NCI-H2227 (cell line): Measurements from ENCODE around the gene SLC16A12.

ENCODE experiments used
- DNase-seq: peaks from one replicate; lab custom pipeline; 2025; ENCODE audit not compliant: unreplicated experiment; lab: John Stamatoyannopoulos, UW

SLC16A12 gene, protein sequence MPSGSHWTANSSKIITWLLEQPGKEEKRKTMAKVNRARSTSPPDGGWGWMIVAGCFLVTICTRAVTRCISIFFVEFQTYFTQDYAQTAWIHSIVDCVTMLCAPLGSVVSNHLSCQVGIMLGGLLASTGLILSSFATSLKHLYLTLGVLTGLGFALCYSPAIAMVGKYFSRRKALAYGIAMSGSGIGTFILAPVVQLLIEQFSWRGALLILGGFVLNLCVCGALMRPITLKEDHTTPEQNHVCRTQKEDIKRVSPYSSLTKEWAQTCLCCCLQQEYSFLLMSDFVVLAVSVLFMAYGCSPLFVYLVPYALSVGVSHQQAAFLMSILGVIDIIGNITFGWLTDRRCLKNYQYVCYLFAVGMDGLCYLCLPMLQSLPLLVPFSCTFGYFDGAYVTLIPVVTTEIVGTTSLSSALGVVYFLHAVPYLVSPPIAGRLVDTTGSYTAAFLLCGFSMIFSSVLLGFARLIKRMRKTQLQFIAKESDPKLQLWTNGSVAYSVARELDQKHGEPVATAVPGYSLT

DNA sequence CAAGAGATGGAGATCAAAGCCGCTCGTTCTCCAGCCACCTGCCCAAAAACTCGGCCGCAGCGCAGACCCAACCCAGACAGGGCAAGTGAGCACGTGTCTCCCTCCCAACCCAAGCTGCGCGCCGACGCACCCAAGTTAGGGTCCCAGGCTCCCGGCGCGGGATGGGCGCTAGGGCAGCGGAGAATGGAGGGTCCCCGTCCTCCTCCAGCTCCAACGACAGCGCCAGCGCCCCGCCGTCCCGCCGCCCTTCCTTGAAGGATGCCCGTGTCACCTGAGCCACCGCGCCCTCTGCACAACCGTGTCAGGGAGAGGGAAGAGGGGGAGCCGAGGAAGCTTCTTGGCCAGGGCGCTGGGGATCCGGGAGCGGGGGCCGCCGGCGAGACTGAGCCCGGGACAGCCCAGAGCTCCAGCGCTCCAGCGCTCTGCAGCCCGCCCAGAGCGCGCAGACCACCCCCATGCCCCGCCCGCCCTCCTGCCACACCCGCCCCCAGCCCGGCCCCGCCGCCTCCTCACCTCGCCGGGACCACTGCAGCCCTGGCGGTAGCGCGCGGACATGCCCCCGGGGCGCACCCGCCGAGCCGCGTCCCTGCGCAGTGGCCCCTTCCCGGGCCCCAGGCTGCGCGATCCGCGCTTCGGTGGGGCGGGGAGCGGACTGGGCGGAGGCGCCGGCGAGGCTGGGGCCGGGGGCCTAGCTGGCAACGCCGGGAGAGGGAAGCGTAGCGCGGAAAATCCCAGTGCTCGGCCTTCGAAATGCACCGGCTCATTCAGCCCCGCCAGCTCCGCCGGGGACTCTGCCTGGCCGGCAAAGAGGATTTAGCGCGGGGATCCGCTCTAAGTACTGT is at the start of gene SLC16A12:
Gene SLC16A12, minus strand, starts transcription at position 424 of the 842 bp plus-strand sequence. CDS start 73,016 bp downstream, outside the sequence.
- peak; percentile 36 for DNase-seq

DNA sequence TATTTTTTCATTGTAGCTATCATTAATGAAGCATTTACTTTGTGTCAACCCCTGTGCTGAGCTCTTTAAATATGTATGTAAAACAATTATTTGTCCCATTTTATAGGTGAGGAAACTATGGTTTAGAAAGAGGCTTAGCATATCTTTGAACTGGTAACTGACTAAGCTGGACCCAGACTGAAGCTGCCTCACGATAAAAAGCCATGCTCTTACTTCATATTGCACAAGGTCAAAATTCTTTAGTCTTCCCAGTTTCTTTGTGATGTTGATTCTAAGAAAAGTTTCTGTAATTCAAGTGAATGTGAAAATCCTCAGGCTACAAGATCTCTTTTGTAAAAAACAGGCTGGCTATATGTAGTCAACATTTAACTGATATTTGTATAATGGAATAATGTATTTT is 46.6 kb upstream of the SLC16A12 start:
- DNase-seq: no peak

DNA sequence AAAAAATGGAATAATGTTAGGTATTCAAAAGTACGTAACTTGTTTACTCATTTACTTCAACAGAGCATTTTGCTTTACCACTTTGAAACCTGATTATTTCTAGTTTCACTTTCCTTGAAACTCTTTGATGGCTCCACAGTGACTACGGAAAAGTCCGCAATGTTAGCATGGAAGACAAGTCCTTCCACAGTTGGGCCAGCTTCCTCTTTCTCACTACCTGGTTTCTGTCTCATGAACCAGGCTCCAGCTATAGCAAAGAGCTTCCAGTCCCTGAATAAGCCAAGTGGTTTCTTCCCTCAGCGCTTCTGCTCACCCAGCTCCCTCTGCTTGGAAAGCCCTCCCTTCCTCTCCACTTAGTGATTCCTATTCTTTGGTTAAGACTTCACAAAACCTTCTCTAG is 44.8 kb upstream of the SLC16A12 start:
- DNase-seq: no peak

DNA sequence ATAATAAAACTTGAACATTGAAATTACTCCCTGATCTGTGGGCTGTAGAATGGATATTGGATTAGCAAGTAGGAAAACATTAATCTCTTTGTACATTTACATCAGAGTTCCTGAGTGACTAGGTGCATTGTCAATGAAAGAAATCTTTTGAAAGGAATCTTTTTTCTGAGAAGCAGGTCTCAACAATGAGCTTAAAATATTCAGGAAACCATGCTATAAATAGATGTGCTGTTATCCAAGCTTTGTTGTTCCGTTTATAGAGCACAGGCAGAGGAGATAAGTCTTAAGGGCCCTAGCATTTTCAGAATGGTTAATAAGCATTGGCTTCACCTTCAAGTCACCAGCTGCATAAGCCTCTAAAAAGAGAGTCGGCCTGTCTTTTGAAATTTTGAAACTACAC is 41.3 kb upstream of the SLC16A12 start:
- no peak for DNase-seq

DNA sequence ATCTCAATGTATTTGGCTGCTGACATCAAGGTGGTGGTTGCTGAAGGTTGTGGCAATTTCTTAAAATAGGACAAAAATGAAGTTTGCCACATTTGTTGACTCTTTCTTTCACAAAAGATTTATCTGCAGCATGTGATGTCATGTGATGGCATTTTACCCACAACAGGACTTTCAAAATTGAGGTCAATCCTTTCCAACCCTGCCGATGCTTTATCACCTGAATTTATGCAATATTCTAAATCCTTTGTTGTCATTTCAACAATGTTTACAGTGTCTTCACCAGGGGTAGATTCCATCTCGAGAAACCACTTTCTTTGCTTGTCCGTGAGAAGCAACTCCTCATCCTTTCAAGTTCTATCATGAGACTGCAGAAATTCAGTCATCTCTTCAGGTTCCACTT is 40.6 kb upstream of the SLC16A12 start:
- DNase-seq: no peak

DNA sequence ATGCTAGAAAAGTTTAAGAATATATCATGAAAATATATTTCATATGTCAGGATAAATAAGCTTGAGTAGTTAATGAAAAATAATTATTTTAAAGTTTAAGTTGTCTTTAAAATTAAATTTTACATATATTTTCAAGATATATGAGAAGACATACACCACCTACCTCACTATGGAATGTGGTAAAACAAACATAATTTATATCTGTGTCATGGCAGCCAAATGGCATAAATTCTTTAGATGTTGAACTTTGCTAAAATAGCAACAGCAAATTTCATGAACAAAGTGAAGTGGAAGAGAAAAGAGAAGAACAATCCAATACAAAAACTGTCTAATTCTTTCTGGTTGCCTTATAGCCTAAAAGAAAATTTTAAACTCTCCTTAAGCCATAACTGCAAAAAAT is 39.6 kb upstream of the SLC16A12 start:
- DNase-seq: no peak

DNA sequence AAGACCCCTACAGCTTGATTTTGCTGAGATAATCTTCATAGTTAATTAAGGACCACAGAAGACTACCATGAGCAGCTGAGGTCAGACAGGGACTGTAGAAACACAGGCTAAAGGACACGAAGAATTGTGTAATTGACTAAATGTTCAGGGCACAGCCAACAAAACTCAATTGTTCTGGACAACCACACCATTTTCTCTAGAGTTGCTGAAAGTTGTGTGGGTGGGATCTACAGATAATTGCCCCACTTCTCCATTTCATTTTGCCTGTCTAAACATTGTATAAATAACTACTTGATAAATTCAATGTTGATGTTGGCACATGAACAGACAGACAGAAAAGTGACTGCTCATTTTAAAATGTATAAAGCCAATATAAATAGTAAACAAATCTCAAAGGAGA is 39.0 kb upstream of the SLC16A12 start:
- DNase-seq: no peak

DNA sequence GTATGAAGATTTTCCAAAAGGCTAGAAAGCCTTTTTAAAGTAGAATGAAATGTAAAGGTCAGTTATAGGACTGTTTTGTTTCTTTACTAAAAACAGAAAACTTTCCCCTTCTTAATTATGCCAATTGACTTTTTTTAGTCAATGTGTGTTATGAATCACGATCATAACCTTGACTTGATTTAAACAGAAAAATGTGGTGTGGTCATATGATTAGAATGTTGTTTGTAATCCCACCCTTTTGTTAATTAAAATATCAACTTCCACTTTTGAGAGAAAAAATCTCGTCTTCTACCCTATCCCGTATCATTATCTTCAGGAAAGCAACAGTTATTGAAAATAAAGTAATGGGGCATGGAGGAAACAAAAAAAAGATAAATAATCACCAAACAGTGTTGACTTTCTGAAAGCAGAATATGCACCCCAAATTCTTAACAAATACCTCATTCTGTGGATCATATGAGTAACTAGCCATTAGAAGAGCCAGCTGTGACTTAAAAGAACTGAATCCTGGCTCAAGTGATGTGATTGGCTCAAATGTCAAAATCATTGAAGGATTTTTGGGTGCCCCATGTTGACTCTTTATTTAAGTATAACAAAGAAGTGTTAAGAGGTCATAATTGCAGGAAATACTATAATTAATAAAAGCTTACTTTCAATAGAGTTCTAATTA is 32.3 kb upstream of the SLC16A12 start:
- no peak for DNase-seq

DNA sequence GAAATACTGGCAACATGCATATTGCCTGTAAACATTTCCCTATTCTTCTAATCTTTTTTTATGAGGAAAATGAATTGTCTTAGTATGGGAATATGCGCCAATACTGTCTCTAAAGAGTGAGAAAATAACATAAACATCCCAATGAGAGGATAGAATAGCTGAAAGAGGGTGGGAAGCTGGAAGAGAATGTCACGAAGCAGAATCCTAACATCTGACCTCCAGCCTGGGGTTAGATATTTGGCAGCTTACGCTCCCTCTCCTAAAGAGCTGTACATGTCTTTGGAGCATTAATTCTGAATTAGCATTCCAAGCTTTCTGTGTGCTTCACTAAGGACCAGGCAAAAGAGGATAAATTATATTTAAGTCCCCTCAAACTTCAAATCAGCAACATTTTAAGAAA is 31.6 kb upstream of the SLC16A12 start:
- no peak for DNase-seq

DNA sequence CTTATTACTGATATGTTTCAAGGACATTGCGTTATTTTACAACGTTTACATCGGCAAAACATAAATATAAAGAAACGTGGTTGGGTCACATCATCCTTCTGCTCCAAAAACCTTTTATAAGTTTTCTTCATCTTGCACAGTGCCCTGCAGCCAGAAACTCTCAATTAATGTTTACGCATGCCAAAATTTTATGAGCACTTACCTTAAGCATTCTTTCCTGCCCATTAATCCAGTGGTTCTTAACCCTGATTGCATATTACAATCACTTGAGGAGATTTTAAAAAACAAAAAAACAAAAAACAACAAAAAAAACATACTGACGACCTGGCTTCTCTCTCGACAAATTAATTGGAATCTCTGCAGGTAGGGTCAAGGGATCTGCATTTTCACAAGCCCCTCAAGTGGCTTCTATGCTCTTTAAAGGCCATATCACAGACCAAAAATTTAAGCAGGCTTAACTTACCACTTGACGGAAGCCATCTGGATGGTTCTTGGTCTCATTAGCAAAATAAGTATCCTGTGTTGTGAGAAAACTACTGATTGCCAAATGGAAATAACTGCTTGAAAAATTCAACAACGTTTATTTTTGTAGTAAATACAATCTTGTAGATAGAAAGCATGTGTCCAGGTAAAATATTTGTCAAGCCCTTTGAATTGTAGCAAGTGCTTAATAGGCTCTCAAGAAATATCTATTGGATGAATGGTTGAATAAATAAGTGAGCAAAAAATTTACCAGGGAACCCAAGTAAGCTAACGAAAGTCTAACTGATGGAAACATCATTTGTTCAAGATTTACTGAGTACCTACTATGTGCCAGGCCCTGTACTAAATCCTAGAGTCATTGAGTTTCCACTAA is 30.9 kb upstream of the SLC16A12 start:
- DNase-seq: no peak

DNA sequence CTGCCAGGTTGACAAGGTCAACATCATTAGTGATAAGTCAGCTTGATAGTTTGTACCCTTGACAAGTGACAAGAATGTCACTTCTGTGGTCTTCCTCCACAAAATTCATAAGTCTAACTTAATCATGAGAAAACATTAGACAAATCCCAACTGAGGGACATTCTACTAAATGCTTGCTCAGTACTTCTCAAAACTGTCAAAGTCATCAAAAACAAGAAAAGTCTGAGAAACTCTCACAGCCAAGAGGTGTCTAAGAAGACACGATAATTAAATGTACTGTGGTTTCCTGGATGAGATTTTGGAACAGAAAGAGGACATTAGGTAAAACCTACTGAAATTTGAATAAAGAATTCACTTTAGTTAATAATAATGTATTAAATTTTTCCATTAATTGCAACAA is 29.8 kb upstream of the SLC16A12 start:
- DNase-seq: no peak

DNA sequence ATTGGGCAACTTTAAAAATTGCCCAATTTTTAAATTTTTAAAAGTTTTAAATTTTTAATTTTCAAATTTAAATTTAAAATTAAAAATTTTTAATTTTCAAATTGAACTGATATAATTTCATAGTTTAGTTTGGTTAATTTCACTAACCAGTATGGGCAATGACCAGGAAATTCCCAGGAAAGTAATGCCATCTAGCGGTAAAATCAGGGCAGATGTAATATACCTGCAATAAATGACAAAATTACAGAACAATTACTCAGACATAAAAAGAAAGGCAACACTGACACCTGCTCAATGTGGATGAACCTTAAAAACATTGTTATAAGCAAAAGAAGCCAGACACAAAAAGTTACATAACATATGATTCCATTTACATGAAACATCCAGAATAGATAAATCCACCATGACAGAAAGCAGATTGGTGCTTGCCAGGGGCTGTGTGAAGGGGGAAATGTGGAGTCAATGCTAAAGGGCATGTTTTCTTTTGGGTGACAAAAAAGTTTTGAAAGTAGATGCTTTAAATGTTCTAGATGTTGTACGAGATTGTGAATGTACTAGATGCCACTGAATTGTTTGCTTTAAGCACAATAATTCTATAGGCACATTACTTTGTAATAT is 28.6 kb upstream of the SLC16A12 start:
- DNase-seq: peak; percentile 27

DNA sequence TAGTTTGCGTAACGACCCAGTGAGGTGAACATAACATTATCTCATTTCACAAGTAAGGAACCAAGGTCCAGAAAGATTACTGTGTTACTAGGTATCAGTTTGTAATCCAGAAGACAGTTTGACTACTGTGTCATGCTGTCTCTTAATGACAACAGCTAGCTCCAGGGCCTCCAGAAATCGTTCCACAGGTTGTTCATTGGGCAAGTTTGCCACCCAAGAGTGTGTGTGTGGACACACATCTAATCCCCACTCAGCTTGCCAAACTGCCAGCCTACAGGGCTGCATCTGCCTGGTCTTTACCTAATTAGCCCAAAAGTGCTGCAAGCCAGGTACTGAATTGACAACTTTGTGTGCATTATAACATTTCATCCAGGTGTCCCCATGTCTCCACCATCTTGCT is 27.9 kb upstream of the SLC16A12 start:
- no peak for DNase-seq

DNA sequence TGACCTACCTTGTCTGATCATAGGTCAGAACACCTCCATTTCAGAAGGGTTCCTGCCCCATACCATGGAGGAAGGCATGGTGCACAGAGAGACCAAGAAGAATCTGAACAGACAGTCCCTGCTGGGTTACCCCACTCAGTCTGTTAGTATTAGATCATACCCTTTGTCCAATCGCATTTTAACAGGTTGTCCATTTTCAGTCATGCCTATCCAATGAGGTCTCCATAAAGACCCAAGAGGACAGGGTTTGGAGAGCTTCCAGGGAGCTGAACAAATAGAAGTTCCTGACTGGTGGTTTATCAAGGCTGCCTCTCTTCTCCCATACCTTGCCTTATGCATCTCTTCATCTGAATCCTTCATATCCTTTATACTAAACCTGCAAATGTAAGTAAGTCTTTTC is 21.2 kb upstream of the SLC16A12 start:
- no peak for DNase-seq

DNA sequence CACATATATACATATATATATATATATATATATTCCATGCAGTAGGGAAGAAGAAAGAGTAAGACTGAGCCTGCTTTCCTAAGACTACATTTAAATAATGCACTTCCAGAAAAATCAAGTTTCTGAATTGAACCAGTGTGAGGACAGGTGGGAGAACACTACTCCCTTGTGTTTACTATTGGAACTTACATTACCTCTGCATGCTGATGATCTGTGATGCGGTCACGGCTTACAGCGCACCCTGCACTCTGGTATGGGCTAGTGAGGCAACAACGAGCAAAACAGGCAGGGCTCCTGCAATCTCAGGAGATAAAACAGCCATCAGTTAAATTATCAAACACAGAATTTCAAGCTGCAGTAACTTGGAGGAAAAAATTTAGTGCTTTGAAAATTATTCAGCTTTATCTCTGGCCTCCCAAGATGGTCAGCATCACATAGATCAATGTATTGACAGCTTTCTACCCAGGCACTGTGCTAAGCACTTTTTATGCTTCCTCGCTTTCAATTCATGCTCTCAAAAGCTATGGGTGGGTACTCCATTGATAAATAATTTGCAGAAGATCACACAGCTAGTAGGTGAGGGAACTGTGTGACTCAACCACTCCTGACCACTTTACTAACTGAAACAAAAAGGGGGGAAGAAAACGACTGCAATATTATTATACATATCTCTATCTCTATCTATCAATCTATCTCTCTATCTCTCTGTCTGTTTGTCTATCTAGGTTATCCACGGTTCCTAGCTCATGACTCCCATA is 20.5 kb upstream of the SLC16A12 start:
- DNase-seq: no peak

DNA sequence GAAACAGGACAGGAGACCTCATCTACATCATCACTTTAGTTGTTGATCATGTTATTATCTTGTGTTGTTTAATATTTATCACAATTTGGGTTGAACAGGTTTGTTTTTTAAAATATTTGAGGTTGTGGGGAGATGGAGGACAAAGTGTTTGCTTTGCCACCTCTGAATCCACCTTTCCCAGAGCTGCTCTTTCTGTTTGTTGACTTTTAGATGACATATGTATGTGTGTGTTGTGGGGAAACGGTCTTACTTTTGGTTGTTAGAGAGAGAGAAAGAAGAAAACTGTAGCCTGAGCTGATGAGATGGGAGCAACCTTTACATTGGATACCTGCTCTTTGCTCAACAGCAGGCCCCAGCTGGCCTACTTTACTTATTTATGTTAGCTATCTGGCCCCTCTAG is 19.0 kb upstream of the SLC16A12 start:
- no peak for DNase-seq

DNA sequence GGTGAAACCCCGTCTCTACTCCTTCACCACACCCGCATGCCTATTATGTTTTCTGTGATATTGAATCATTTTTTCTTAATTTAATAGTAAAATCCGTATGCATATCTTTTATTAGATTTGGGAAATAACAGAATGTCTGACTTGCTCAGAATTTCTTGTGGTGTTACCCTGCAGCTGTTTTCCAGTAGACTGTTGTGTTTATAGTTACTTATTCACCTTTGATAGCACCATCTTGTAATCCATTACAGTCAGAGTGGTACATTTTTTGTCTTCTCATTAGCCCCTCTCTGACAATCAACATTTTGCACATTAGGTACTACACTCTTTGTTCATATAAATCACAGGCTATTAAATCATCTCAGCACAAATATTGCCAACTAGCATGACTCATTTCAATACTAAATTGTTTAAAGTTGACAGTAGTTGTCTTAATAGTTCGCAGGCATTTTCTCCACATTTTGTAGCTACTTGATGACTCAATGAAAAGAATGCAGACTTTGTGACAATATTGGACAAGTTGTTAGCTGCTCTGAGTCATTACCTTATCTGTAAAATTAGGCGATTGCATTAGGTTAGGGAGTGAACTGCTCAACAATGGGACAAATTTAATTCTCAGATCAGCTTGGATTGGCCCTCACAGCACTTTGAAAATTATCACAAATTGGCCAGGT is 17.8 kb upstream of the SLC16A12 start:
- no peak for DNase-seq

DNA sequence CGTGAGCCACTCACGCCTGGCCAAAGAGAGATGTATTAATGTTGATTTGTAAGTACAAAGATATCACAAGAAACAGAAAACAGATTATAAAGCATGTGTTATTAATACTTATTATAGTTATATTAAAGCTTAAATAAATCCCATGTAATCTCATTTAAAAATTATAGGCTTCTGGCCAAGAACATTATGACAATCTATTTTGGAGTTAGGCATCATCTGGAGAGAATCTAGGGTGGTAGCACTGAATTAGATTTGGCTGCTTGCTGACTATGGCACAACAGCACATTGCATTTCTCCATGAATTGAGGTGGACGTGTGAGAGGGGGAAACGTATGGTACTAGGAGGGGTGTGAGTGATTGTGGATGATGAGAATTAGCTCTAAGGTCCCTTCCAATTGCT is 16.8 kb upstream of the SLC16A12 start:
- no peak for DNase-seq

DNA sequence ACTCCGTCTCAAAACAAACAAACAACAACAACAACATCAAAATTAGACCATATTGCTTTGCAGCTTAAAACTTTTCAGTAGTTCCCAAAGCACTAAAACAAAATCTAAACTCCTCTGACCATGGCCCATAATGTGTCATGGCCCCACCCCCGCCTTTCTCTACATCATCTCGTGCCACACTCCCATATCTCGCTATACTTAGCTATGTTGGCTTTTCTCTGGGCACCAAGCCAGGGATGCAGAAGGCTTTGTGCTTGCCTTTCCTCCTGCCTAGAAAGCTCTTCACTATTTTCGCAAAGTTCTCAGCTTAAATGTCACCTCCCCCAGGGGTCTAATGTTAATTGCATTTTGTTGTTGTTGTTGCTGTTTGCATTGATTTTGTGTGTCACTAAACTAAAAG is 15.1 kb upstream of the SLC16A12 start:
- DNase-seq: no peak
